ENCODE data around the gene PPP1R12A.

DNA sequence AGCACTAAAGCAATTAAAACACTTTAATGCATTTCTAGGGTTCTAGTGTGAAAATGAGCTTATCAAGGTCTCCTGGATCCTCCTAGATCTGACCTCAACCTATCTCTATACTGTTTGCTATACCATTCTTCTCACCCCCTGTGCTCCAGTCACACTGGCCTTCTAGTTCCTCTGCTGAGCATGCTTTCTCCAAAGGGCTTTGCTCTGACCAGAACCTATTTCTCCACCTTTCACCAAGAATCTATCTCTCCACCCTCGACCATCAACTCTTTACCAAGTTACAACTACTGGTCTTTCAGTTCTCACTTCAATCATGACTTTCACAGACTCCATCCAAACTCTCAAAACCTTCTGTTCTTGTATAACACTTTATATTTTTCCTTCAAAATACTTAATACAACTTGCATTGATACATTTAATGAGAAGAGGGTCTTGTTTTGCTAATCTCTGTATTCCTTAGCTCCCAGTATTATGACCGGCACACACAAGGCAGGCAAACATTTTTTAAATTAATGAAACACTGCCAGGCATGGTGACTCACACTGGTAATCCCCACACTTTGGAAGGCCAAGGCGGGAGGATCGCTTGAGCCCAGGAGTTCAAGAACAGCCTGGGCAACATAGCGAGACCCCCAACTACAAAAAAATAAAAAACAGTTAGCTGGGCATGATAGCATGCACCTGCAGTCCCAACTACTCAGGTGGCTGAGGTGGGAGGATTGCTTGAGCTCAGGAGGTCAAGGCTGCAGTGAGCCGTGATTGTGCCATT, 22.8 kb downstream of the PPP1R12A start:
- TF ChIP-seq, protein P1, sequence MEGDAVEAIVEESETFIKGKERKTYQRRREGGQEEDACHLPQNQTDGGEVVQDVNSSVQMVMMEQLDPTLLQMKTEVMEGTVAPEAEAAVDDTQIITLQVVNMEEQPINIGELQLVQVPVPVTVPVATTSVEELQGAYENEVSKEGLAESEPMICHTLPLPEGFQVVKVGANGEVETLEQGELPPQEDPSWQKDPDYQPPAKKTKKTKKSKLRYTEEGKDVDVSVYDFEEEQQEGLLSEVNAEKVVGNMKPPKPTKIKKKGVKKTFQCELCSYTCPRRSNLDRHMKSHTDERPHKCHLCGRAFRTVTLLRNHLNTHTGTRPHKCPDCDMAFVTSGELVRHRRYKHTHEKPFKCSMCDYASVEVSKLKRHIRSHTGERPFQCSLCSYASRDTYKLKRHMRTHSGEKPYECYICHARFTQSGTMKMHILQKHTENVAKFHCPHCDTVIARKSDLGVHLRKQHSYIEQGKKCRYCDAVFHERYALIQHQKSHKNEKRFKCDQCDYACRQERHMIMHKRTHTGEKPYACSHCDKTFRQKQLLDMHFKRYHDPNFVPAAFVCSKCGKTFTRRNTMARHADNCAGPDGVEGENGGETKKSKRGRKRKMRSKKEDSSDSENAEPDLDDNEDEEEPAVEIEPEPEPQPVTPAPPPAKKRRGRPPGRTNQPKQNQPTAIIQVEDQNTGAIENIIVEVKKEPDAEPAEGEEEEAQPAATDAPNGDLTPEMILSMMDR (IDR thresholded peaks at IDR 0.05): no peak
- TF ChIP-seq POLR2A (IDR thresholded peaks at IDR 0.05): no peak

Data from Peyer's patch (tissue), 4 donors.